Parathyroid adenoma (tissue), 2 donors: ENCODE measurements around the gene PRUNE2.

ENCODE experiments used
- H2AFZ ChIP-seq: fragments of 300-600 bp; sonication (generic); one replicate; pipeline ENCODE4 v1.7.0; 2017; ENCODE audit warnings: antibody characterized with exemption, mild to moderate bottlenecking
- H3K27ac ChIP-seq: fragments of 300-600 bp; sonication (generic); one replicate; pipeline ENCODE4 v1.7.0; 2017
- H3K27me3 ChIP-seq: fragments of 300-600 bp; sonication (generic); one replicate; pipeline ENCODE4 v1.7.0; 2017; ENCODE audit warnings: low read length; ENCODE audit not compliant: control insufficient read depth, insufficient read depth
- H3K36me3 ChIP-seq: fragments of 300-600 bp; sonication (generic); one replicate; pipeline ENCODE4 v1.7.0; 2017; ENCODE audit warnings: low read length; ENCODE audit not compliant: control insufficient read depth, insufficient read depth
- H3K4me1 ChIP-seq: fragments of 300-600 bp; sonication (generic); one replicate; pipeline ENCODE4 v1.7.0; 2017; ENCODE audit warnings: control low read depth
- H3K4me2 ChIP-seq: fragments of 300-600 bp; sonication (generic); one replicate; pipeline ENCODE4 v1.7.0; 2017; ENCODE audit warnings: low read length
- H3K4me3 ChIP-seq: fragments of 300-600 bp; sonication (generic); one replicate; pipeline ENCODE4 v1.7.0; 2017; ENCODE audit warnings: low read depth, low read length
- H3K79me2 ChIP-seq: fragments of 300-600 bp; sonication (generic); one replicate; pipeline ENCODE4 v1.7.0; 2017; ENCODE audit warnings: control low read depth
- H3K9ac ChIP-seq: fragments of 300-600 bp; sonication (generic); one replicate; pipeline ENCODE4 v1.7.0; 2017; ENCODE audit warnings: mild to moderate bottlenecking
- H3K9me3 ChIP-seq: fragments of 300-600 bp; sonication (generic); one replicate; pipeline ENCODE4 v1.7.0; 2017; ENCODE audit warnings: low read length; ENCODE audit not compliant: control insufficient read depth
- TF ChIP-seq, protein P1 (sequence below): fragments of 300-600 bp; sonication (generic); IDR thresholded peaks from one replicate; pipeline ENCODE4 v1.7.0; 2017; ENCODE audit warnings: antibody characterized with exemption, mild to moderate bottlenecking
- donor health status: primary hyperparathyroidism.

The PRUNE2 gene

DNA sequence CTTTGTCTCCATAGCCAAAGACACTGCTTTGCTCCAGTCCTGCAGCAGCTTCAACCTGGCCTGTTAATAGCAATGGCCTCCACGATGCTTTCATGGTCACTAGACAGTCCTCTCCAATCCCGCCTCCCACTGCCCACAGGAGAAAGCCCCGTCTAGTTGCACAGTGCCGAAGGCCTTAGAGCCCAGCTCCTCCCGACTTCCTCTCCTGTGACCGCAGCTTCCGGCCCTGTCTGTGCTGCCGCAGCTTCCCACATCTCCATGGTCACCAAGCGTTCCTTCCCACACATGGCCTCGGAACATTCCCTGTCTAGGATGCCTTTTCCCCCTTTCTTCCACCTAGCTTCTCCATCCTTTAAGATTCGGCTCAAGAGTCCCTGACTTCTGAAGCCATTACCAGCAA lies 118.2 kb downstream of the PRUNE2 start:
- no peaks in the 10 kb centered on the region for H3K4me1 ChIP-seq
- no peak overlapping the region for H3K4me3 ChIP-seq
- no peak overlapping the region for H3K9ac ChIP-seq
- H3K27me3 ChIP-seq = no peaks in the 10 kb centered on the region
- no peaks in the 10 kb centered on the region for H3K9me3 ChIP-seq
- H3K36me3 ChIP-seq = no peaks in the 10 kb centered on the region
- H2AFZ ChIP-seq = no peak overlapping the region
- TF ChIP-seq, protein P1, sequence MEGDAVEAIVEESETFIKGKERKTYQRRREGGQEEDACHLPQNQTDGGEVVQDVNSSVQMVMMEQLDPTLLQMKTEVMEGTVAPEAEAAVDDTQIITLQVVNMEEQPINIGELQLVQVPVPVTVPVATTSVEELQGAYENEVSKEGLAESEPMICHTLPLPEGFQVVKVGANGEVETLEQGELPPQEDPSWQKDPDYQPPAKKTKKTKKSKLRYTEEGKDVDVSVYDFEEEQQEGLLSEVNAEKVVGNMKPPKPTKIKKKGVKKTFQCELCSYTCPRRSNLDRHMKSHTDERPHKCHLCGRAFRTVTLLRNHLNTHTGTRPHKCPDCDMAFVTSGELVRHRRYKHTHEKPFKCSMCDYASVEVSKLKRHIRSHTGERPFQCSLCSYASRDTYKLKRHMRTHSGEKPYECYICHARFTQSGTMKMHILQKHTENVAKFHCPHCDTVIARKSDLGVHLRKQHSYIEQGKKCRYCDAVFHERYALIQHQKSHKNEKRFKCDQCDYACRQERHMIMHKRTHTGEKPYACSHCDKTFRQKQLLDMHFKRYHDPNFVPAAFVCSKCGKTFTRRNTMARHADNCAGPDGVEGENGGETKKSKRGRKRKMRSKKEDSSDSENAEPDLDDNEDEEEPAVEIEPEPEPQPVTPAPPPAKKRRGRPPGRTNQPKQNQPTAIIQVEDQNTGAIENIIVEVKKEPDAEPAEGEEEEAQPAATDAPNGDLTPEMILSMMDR = no peak
- no peak overlapping the region for H3K27ac ChIP-seq
- H3K79me2 ChIP-seq = no peaks in the 10 kb centered on the region
- H3K4me2 ChIP-seq = no peak overlapping the region

DNA sequence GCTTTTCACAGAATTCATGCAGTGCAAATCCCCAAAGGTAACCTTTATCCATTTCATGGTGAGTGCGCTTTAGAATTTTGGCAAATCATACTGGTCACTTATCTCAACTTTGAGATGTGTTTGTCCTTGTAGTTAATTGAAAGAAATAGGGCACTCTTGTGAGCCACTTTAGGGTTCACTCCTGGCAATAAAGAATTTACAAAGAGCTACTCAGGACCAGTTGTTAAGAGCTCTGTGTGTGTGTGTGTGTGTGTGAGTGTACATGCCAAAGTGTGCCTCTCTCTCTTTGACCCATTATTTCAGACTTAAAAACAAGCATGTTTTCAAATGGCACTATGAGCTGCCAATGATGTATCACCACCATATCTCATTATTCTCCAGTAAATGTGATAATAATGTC lies 120.4 kb downstream of the PRUNE2 start:
- H2AFZ ChIP-seq = no peak overlapping the region

DNA sequence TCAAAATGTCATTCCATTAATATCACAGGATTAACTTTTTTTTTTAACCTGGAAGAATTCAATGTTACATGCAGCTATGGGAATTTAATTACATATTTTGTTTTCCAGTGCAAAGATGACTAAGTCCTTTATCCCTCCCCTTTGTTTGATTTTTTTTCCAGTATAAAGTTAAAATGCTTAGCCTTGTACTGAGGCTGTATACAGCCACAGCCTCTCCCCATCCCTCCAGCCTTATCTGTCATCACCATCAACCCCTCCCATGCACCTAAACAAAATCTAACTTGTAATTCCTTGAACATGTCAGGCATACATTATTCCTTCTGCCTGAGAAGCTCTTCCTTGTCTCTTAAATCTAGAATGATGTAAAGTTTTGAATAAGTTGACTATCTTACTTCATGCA lies 121.0 kb downstream of the PRUNE2 start:
- Histone ChIP-seq H3K9me3 (no peaks in the 10 kb centered on the region), H3K36me3 (no peaks in the 10 kb centered on the region), H3K4me1 (no peaks in the 10 kb centered on the region), H3K27ac (no peak overlapping the region), H3K27me3 (no peaks in the 10 kb centered on the region), H3K9ac (no peak overlapping the region), H2AFZ (no peak overlapping the region), H3K4me3 (no peak overlapping the region), H3K4me2 (no peak overlapping the region), H3K79me2 (no peaks in the 10 kb centered on the region)
- TF ChIP-seq, protein P1 = no peak

More for the DNA sequence above, 120.4 kb downstream of the PRUNE2 start:
- Histone ChIP-seq H3K9ac (no peak overlapping the region), H3K79me2 (no peaks in the 10 kb centered on the region), H3K4me1 (no peaks in the 10 kb centered on the region), H3K4me2 (no peak overlapping the region), H3K27me3 (no peaks in the 10 kb centered on the region), H3K27ac (no peak overlapping the region), H3K9me3 (no peaks in the 10 kb centered on the region), H3K4me3 (no peak overlapping the region), H3K36me3 (no peaks in the 10 kb centered on the region)
- TF ChIP-seq, protein P1 = no peak

DNA sequence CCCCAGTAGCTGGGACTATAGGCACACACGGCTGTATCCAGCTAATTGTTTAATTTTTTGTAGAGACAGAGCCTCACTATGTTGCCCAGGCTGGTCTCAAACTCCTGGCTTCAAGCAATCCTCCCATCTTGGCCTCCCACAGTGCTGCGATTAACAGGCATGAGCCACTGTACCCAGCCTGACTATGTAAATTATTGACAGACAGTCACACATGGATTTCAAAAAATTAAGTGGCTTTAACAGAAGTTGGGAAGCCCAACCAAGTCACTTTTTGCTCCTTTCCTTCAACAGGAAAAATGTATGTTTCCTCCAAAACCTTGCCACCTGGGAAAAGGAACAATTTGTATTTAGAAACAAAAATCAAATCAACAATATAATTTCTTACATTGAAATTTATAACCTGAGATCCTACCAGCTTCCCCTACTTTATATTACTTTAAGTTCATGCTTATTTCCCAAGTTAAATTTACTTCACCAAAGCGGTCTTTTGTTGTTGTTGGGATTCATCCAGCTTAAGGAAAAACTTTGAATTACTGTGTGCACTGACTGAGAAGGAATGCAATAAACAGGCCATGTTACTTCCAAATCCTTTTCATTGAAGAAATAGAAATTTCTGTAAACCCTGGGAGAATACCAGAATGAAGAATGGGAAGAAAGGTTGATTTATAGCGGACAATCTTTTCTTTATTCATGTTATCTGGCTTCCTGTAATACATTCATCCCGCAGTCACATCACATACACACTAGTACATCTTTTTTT lies 133.0 kb downstream of the PRUNE2 start:
- TF ChIP-seq, protein P1 = no peak
- Histone ChIP-seq H3K9me3 (no peaks in the 10 kb centered on the region), H3K79me2 (no peaks in the 10 kb centered on the region), H3K9ac (no peak overlapping the region), H3K4me1 (no peaks in the 10 kb centered on the region), H3K4me3 (no peak overlapping the region), H3K27ac (no peak overlapping the region), H3K36me3 (no peaks in the 10 kb centered on the region), H3K27me3 (no peaks in the 10 kb centered on the region), H3K4me2 (no peak overlapping the region), H2AFZ (no peak overlapping the region)

DNA sequence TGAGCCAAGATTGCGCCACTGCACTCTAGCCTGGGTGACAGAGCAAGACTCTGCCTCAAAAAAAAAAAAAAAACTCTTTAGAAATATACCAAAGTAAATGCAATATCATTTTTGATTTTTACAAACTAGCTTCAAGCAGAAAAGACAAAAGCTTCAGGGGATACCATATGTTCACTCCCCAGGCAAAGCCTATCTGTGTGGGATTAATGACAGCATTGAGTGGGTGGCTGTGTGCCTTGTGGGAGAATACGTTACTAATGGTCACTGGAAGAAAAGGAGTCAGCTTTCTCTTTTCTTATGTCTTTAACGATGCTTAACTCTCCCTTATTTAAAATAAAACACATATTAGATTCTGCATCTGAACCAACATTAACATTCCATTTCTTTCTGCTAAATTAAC lies 139.8 kb downstream of the PRUNE2 start:
- TF ChIP-seq, protein P1 = no peak
- H3K4me3 ChIP-seq = no peak overlapping the region
- no peak overlapping the region for H3K9ac ChIP-seq
- no peak overlapping the region for H3K27ac ChIP-seq
- no peaks in the 10 kb centered on the region for H3K79me2 ChIP-seq
- no peaks in the 10 kb centered on the region for H3K4me1 ChIP-seq
- H2AFZ ChIP-seq = no peak overlapping the region
- no peak overlapping the region for H3K4me2 ChIP-seq
- no peaks in the 10 kb centered on the region for H3K9me3 ChIP-seq
- no peaks in the 10 kb centered on the region for H3K36me3 ChIP-seq
- H3K27me3 ChIP-seq = no peaks in the 10 kb centered on the region
